PFSK-1 (cell line): ENCODE data around the gene FOXM1.

ENCODE experiments used
- POLR2AphosphoS5 ChIP-seq: IDR thresholded peaks from 2 replicates; pipeline ENCODE4 v1.6.1; 2012; ENCODE audit warnings: low read depth, mild to moderate bottlenecking, control low read depth, low read length, moderate library complexity
- TF ChIP-seq, protein P1 (sequence below), 2 experiments: IDR thresholded peaks; 2 replicates each; pipeline versions ENCODE4 v1.6.1 to v1.8.0; 2011 to 2012; ENCODE audit warnings: low read depth in 2 of 2, low read length in 2 of 2, control low read depth in 1 of 2, inconsistent platforms in 1 of 2, mild to moderate bottlenecking in 1 of 2, moderate library complexity in 1 of 2; ENCODE audit not compliant: insufficient read depth in 1 of 2

DNA sequence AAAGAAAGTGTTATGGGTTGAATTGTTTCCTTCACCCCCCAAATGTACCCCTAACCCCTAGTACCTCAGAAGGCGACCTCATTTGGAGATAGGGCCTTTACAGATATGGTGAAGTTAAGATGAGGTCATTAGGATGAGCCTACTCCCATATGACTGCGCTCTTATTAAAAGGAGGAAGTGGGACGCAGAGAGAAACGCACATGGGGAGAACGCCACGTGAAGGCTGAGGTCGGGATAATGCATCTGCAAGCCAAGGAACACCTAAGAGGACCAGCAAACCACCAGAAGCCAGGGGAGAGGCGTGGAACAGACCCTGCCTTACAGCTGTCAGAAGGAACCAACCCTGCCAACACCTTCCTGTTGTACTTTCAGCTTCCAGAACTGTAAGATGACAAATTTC, 40.4 kb downstream of the FOXM1 start:
- TF ChIP-seq POLR2AphosphoS5: no peak
- TF ChIP-seq, protein P1, sequence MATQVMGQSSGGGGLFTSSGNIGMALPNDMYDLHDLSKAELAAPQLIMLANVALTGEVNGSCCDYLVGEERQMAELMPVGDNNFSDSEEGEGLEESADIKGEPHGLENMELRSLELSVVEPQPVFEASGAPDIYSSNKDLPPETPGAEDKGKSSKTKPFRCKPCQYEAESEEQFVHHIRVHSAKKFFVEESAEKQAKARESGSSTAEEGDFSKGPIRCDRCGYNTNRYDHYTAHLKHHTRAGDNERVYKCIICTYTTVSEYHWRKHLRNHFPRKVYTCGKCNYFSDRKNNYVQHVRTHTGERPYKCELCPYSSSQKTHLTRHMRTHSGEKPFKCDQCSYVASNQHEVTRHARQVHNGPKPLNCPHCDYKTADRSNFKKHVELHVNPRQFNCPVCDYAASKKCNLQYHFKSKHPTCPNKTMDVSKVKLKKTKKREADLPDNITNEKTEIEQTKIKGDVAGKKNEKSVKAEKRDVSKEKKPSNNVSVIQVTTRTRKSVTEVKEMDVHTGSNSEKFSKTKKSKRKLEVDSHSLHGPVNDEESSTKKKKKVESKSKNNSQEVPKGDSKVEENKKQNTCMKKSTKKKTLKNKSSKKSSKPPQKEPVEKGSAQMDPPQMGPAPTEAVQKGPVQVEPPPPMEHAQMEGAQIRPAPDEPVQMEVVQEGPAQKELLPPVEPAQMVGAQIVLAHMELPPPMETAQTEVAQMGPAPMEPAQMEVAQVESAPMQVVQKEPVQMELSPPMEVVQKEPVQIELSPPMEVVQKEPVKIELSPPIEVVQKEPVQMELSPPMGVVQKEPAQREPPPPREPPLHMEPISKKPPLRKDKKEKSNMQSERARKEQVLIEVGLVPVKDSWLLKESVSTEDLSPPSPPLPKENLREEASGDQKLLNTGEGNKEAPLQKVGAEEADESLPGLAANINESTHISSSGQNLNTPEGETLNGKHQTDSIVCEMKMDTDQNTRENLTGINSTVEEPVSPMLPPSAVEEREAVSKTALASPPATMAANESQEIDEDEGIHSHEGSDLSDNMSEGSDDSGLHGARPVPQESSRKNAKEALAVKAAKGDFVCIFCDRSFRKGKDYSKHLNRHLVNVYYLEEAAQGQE (IDR thresholded peaks at IDR 0.05; ENCODE audit: insufficient read depth in 1 of 2, low read depth in 2 of 2, low read length in 2 of 2): no peak
